Pancreas (tissue), 10 donors: ENCODE results near the gene RSPH3. TPM values are rescaled to one million over a fixed set of nuclear protein-coding genes. Genes with fewer than 3 reads are reported as not detected.
A peak's percentile ranks its signal among the peaks of the same experiment; 100 is the strongest.
"Not testable (repeated sequence)": the region's sequence is repeated elsewhere in the genome, so short reads cannot be mapped to it uniquely, and the experiment has no call there.

ENCODE experiments used
- ATAC-seq, 4 donors: fragments of 200-7000 bp; cut with Tn5 transposase; one replicate each; pipeline versions ENCODE4 v1.8.0 to v1.9.1; 2020; ENCODE audit warnings: mild to moderate bottlenecking in 4 of 4, moderate library complexity in 4 of 4
- DNase-seq, 6 donors: peaks; one replicate each; pipeline ENCODE4 v3.0.0-alpha.2; 2020
- FAIRE-seq: peaks from 2 replicates; lab custom pipeline; 2012; peaks lifted over from hg19 to GRCh38; lab: Jason Lieb, UNC
- H3K27ac ChIP-seq, 4 donors: fragments of 200-600 bp; sonication (generic); 1 replicate in 3 of 4; 2 replicates in 1 of 4; pipeline versions ENCODE4 v1.5.0 to v1.8.0; 2020
- H3K27me3 ChIP-seq, 4 donors: fragments of 200-600 bp; one replicate each; pipeline ENCODE4 v1.8.0; 2021
- H3K36me3 ChIP-seq, 3 donors: fragments of 200-600 bp; sonication (generic) in 1 of 3; one replicate each; pipeline versions ENCODE4 v1.5.0 to v1.8.0; 2020 to 2021
- H3K4me1 ChIP-seq, 3 donors: fragments of 200-600 bp; one replicate each; pipeline ENCODE4 v1.8.0; 2021
- H3K4me3 ChIP-seq, 4 donors: fragments of 200-600 bp; sonication (generic) in 2 of 4; one replicate each; pipeline versions ENCODE4 v1.5.0 to v1.8.0; 2020 to 2021
- H3K9me3 ChIP-seq, 4 donors: fragments of 200-600 bp; one replicate each; pipeline ENCODE4 v1.8.0; 2021
- WGBS, 2 donors: extraction: QIAGEN DNeasy Blood & Tissue Kit; methylation state at CpG; one replicate each; pipeline ENCODE4 v1.1.7; 2013; 5-methylcytosine and 5-hydroxymethylcytosine counted together
- intact Hi-C, 3 donors: fragments of 100-400 bp; cut with DNase I; formaldehyde crosslinking; loops; one replicate each; pipeline versions ENCODE4 v1.11.1 to v1.14.2; 2022
- polyA plus RNA-seq, 2 donors: library from polyadenylated mRNA; stranded (reverse); fragments of 200-250 nt; gene quantifications; one replicate each; pipeline ENCODE4 v1.2.3, GENCODE V29; 2013
- total RNA-seq, 6 donors: library from RNA; stranded (reverse); fragmentation: NEBNext Ultra II Directional in 4 of 6; extraction: Animal tissue kit (Norgen Biotek cat#: 25700) in 4 of 6; gene quantifications; one replicate each; pipeline versions ENCODE4 v1.2.1 to v1.2.4, GENCODE V29; 2021 to 2023
- TF ChIP-seq, protein P1 (sequence below), 4 donors: fragments of 200-600 bp; sonication (generic) in 3 of 4; IDR thresholded peaks; one replicate each; pipeline versions ENCODE4 v1.5.0 to v1.8.0; 2021; ENCODE audit warnings: antibody characterized with exemption in 4 of 4
- donor health status: healthy with polysubstance abuse.
- donor health status: DM: no; HTN: no; CAD: no; lungs with moderate emphysema.
- donor health status: DM: no; HTN: no; CAD: no.
- donor health status: control.
- donor health status: control.
- donor health status: Bipolar disorder and iron deficiency.
- donor health status: DM: yes; HTN: yes; CAD: no.
- donor health status: DM: no; HTN: no; CAD: no.
- donor health status: DM: no; HTN: no; CAD: no.
- donor health status: DM: yes; HTN: yes; CAD: no.

Gene RSPH3
- total and polyA plus RNA-seq, 8 donors = 2.1 to 8.8 (median 4.7) TPM

DNA sequence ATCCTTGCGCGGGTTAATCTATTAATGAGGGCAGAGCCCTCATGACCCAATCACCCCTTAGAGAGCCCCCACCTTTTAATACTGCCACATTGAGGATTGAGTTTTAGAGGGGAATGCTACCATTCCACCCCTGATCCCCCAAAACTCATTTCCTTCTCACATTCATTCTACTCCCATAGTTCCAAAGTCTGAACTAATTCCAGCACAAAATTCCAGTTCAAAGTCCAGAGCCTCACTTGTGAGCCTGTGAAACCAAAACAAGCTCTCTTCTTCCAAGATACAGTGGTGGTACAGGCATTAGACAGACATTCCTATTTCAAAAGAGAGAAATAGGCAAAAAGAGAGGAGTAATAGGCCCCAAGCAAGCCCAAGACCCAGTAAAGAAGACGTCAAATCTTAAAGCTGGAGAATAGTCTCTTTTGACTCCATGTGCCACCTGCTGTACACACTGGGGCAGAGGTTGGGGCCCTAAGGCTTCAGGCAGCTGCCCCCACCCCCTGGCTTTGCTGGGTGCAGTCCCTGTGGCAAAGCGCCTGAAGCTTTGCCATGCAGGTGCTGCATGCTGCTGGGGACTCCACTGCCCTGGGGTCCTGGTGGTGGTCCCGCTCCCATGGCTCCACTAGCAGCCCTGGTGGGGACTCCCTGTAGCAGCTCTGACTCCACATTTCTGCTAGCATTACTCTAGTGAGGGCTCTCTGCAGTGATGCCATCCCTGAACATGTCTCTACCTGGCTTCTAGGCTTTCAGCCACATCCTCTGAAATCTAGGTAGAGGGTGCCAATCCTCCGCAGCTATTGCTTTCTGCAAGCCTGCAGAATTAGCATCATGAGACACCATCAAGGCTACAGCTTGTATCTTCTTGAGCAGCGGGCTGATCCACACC is 41.3 kb downstream of the RSPH3 start:
- ATAC-seq = peak; percentile 40 to 78 (median 58)
- FAIRE-seq = no peak
- H3K9me3 ChIP-seq = no peaks in the 10 kb centered on the region
- no peak overlapping the region for H3K4me3 ChIP-seq
- H3K27me3 ChIP-seq = no peaks in the 10 kb centered on the region
- H3K27ac ChIP-seq = peak overlapping the region in 1 of 4 donors; percentile 0
- TF ChIP-seq, protein P1, sequence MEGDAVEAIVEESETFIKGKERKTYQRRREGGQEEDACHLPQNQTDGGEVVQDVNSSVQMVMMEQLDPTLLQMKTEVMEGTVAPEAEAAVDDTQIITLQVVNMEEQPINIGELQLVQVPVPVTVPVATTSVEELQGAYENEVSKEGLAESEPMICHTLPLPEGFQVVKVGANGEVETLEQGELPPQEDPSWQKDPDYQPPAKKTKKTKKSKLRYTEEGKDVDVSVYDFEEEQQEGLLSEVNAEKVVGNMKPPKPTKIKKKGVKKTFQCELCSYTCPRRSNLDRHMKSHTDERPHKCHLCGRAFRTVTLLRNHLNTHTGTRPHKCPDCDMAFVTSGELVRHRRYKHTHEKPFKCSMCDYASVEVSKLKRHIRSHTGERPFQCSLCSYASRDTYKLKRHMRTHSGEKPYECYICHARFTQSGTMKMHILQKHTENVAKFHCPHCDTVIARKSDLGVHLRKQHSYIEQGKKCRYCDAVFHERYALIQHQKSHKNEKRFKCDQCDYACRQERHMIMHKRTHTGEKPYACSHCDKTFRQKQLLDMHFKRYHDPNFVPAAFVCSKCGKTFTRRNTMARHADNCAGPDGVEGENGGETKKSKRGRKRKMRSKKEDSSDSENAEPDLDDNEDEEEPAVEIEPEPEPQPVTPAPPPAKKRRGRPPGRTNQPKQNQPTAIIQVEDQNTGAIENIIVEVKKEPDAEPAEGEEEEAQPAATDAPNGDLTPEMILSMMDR (IDR thresholded peaks at IDR 0.05) = no peak
- intact Hi-C loops = no loop called here
- 78 to 82% methylated on average over 7 of the region's 7 CpGs for WGBS, 2 donors
- DNase-seq = no peak
- H3K4me1 ChIP-seq = peaks cover 0 to 4% (median 0%) of the 10 kb centered on the region in 3 donors
- H3K36me3 ChIP-seq = no peaks in the 10 kb centered on the region

DNA sequence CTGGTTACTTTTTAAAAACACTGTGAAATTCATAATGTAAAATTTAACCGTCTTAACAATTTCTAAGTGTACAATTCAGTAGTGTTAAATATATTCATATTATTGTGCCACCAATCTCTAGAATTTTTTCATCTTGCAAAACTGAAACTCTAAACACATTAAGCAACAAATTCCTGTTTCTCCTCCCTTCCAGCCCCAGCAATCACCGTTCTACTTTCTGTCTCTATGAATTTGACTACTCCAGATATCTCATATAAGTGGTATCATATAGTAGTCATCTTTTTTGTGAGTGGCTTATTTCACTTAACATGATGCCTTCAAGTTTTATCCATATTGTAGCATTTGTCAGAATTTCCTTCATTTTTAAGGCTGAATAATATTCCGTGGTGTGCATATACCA is 44.7 kb downstream of the RSPH3 start:
- TF ChIP-seq, protein P1 (IDR thresholded peaks at IDR 0.05) = no peak
- H3K27ac ChIP-seq = no peak overlapping the region
- 88 to 94% methylated on average over 3 of the region's 3 CpGs for WGBS, 2 donors
- no peak overlapping the region for H3K4me3 ChIP-seq
- no peaks in the 10 kb centered on the region for H3K9me3 ChIP-seq
- no peaks in the 10 kb centered on the region for H3K27me3 ChIP-seq
- H3K4me1 ChIP-seq = peaks cover 0 to 4% (median 0%) of the 10 kb centered on the region in 3 donors
- H3K36me3 ChIP-seq = no peaks in the 10 kb centered on the region
- intact Hi-C loops = no loop called here
- no peak for FAIRE-seq
- no peak for ATAC-seq
- DNase-seq = no peak

DNA sequence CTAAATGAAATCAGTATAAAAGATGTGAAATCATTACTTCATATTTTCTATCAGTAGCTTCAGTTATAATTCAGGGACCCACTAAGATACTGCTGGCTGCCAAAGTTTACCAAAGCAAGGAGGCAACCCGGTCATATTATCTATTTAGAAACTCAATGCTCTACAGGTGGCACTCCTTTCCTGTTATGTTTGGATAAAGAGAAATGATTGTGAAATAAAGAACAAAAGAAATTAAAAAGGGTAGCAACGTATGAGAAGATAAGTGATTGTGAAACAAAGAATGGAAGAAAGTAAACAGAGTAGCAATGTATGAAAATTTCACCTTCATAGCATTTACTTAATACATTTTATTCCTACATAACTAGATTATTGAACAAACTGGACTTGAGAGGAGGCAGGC is 45.2 kb downstream of the RSPH3 start:
- peaks cover 0 to 4% (median 0%) of the 10 kb centered on the region in 3 donors for H3K4me1 ChIP-seq
- no peaks in the 10 kb centered on the region for H3K27me3 ChIP-seq
- WGBS, 2 donors = 24 to 41% methylated on average over 2 of the region's 2 CpGs
- FAIRE-seq (no peak), DNase-seq (no peak), ATAC-seq (no peak)
- H3K36me3 ChIP-seq = no peaks in the 10 kb centered on the region
- H3K27ac ChIP-seq = no peak overlapping the region
- TF ChIP-seq, protein P1 (IDR thresholded peaks at IDR 0.05) = no peak
- H3K9me3 ChIP-seq = no peaks in the 10 kb centered on the region
- intact Hi-C loops = no loop called here
- no peak overlapping the region for H3K4me3 ChIP-seq

DNA sequence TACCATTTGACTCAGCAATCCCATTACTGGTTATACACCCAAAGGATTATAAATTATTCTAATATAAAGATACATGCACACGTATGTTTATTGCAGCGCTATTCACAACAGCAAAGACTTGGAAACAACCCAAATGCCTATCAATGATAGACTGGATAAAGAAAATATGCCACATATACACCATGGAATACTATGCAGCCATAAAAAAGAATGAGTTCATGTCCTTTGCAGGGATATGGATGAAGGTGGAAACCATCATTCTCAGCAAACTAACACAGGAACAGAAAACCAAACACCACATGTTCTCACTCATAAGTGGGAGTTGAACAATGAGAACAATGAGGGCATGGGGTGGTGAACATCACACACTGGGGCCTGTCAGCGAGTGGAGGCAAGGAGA is 48.0 kb downstream of the RSPH3 start:
- not testable (repeated sequence) for ATAC-seq, FAIRE-seq

DNA sequence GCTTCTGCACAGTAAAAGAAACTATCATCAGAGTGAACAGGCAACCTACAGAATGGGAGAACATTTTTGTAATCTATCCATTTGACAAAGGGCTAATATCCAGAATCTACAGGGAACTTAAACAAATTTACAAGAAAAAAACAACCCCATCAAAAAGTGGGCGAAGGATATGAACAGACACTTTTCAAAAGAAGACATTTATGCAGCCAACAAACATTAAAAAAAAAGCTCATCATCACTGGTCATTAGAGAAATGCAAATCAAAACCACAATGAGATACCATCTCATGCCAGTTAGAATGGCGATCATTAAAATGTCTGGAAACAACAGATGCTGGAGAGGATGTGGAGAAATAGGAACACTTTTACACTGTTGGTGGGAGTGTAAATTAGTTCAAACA is 48.4 kb downstream of the RSPH3 start:
- WGBS, 2 donors = 93 to 96% methylated on average over 2 of the region's 2 CpGs
- intact Hi-C loops = not testable (repeated sequence)

More for the DNA sequence above, 48.0 kb downstream of the RSPH3 start:
- H3K9me3 ChIP-seq, H3K27ac ChIP-seq, DNase-seq, H3K4me1 ChIP-seq, H3K4me3 ChIP-seq, intact Hi-C loops, H3K36me3 ChIP-seq, H3K27me3 ChIP-seq: not testable (repeated sequence)
- 93 to 98% methylated on average over 3 of the region's 3 CpGs for WGBS, 2 donors

DNA sequence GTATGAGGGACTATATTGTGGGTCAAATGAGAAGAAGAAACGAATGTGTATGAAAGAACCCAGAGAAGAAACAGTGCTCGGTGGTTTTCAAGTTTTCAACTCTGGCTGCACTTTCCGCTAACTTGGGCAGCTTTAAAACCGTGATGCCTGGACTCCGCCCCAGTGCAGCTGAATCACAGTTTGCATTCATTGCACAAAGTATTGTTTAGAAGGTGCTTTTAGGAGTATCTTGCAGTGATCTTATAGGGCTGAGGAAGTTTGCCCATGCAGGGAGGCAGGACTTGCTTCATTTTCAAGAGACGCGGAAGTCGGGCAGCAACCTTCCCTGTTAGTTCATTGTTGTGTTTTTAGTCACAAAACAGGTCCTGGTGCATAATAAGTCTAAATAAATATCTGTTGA is 52.7 kb downstream of the RSPH3 start:
- WGBS, 2 donors = 90 to 91% methylated on average over 8 of the region's 8 CpGs

More for the DNA sequence above, 48.4 kb downstream of the RSPH3 start:
- not testable (repeated sequence) for H3K36me3 ChIP-seq, H3K9me3 ChIP-seq, H3K4me1 ChIP-seq, FAIRE-seq, H3K27me3 ChIP-seq, H3K27ac ChIP-seq, H3K4me3 ChIP-seq, DNase-seq, ATAC-seq

More for the DNA sequence above, 52.7 kb downstream of the RSPH3 start:
- H3K27me3 ChIP-seq = no peaks in the 10 kb centered on the region
- ATAC-seq (no peak), FAIRE-seq (no peak), DNase-seq (no peak)
- no peaks in the 10 kb centered on the region for H3K4me1 ChIP-seq
- no peak overlapping the region for H3K27ac ChIP-seq
- H3K9me3 ChIP-seq = no peaks in the 10 kb centered on the region
- H3K36me3 ChIP-seq = no peaks in the 10 kb centered on the region
- no peak overlapping the region for H3K4me3 ChIP-seq
- TF ChIP-seq, protein P1 (IDR thresholded peaks at IDR 0.05) = no peak
- intact Hi-C loops = no loop called here
